ENCODE data around the gene MYCBPAP. TPM values are rescaled to one million over a fixed set of nuclear protein-coding genes. Genes with fewer than 3 reads are reported as not detected.

The MYCBPAP gene
- total and polyA plus RNA-seq, 2 donors (not counting 3 experiments of a cell fraction or from before 2014, with no cell fraction given), result 0.40 to 0.66 TPM

- Histone ChIP-seq H2AFZ (ENCODE audit: low read depth, low read length) (no peak overlapping the region), H3K36me3 (ENCODE audit: control insufficient read depth in 2 of 2, extremely low read depth in 1 of 2, insufficient read depth in 2 of 2, low read length in 2 of 2) (peaks cover 2 to 13% of the 10 kb centered on the region in 2 experiments), H3K27me3 (ENCODE audit: control insufficient read depth in 2 of 2, insufficient read depth in 2 of 2, low read length in 2 of 2) (peaks cover under 1 to 2% of the 10 kb centered on the region in 2 experiments), H3K4me1 (ENCODE audit: control insufficient read depth, extremely low read depth, insufficient read depth, low read length) (peaks cover 20% of the 10 kb centered on the region), H3K9me1 (replicated peaks; ENCODE audit: control insufficient read depth, extremely low read depth, insufficient read depth, low read length) (no peaks in the 10 kb centered on the region), H4K20me1 (replicated peaks; ENCODE audit: control insufficient read depth, extremely low read depth, insufficient read depth, low read length) (no peaks in the 10 kb centered on the region), H3K27ac (ENCODE audit: insufficient read depth, low read depth, low read length) (no peak overlapping the region), H3K9ac (replicated peaks; ENCODE audit: extremely low read depth, insufficient read depth, low read length) (no peak overlapping the region), H3K4me2 (ENCODE audit: insufficient read depth, low read length) (no peak overlapping the region), H3K79me2 (ENCODE audit: control insufficient read depth, insufficient read depth, low read length) (peaks cover 8% of the 10 kb centered on the region), H3K4me3 (replicated peaks in 1 of 3; ENCODE audit: insufficient read depth in 1 of 3, low read depth in 1 of 3, low read length in 3 of 3) (no peak overlapping the region), H3K9me3 (replicated peaks; ENCODE audit: control insufficient read depth, insufficient read depth, low read length) (no peaks in the 10 kb centered on the region)
- dilution Hi-C loops (cut with MboI; ENCODE audit: extremely low pct_ligation_motif_present, low sequenced_read_pairs), result no loop called here
- no peak for FAIRE-seq
- no TSS peak for BruUV-seq (replicated peaks)
- CTCF ChIA-PET, result interaction anchor here (0.8 to 3.1 kb wide), 4 partner anchors 20 to 146 kb away, joined by 3 to 28 read pairs (median 13); no protein-coding TSS in a partner anchor
- intact Hi-C loops (cut with micrococcal nuclease), result loop anchor here (1.0 to 5.0 kb wide), 7 partner anchors 20 to 361 kb away; partner anchors contain the start of gene SPATA20
- TF ChIP-seq JUN (IDR thresholded peaks at IDR 0.05; ENCODE audit: borderline replicate concordance, insufficient read depth, insufficient read length, low read depth) (no peak), EZH2 (IDR thresholded peaks at IDR 0.05; ENCODE audit: borderline replicate concordance, low read depth, low read length, severe bottlenecking) (no peak), POLR2A (IDR thresholded peaks at IDR 0.05; ENCODE audit: low read depth, low read length) (no peak), MYC (IDR thresholded peaks at IDR 0.05; ENCODE audit: low read depth, low read length) (no peak), POLR2AphosphoS5 (IDR thresholded peaks at IDR 0.05; ENCODE audit: insufficient read depth, low read depth, low read length) (no peak), FOS (IDR thresholded peaks at IDR 0.05; ENCODE audit: borderline replicate concordance, insufficient read depth, low read length) (no peak), GATA2 (IDR thresholded peaks at IDR 0.05; ENCODE audit: insufficient read depth, insufficient read length, low read depth, low read length) (no peak)
- TF ChIP-seq, protein P1, sequence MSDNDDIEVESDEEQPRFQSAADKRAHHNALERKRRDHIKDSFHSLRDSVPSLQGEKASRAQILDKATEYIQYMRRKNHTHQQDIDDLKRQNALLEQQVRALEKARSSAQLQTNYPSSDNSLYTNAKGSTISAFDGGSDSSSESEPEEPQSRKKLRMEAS (IDR thresholded peaks at IDR 0.05; ENCODE audit: insufficient read depth, insufficient read length), result no peak
- TF ChIP-seq, protein P2, sequence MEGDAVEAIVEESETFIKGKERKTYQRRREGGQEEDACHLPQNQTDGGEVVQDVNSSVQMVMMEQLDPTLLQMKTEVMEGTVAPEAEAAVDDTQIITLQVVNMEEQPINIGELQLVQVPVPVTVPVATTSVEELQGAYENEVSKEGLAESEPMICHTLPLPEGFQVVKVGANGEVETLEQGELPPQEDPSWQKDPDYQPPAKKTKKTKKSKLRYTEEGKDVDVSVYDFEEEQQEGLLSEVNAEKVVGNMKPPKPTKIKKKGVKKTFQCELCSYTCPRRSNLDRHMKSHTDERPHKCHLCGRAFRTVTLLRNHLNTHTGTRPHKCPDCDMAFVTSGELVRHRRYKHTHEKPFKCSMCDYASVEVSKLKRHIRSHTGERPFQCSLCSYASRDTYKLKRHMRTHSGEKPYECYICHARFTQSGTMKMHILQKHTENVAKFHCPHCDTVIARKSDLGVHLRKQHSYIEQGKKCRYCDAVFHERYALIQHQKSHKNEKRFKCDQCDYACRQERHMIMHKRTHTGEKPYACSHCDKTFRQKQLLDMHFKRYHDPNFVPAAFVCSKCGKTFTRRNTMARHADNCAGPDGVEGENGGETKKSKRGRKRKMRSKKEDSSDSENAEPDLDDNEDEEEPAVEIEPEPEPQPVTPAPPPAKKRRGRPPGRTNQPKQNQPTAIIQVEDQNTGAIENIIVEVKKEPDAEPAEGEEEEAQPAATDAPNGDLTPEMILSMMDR (IDR thresholded peaks at IDR 0.05; ENCODE audit: extremely low read depth in 1 of 2, insufficient read depth in 1 of 2, low read depth in 1 of 2, low read length in 2 of 2), result no peak
- DNase-seq (ENCODE audit: low read depth, low spot score), result no peak
- POLR2A ChIA-PET, result no interaction called here
Measured at GRCh38 chr17:50481648-50482047, 26.6 kb upstream of the MYCBPAP start.

Measured in endothelial cell of umbilical vein (primary cell).